Mammary epithelial cell (primary cell): ENCODE measurements around the gene BMP6.

Experiments used
- CTCF ChIP-seq, 2 donors: IDR thresholded peaks in 1 of 2; conservative IDR thresholded peaks in 1 of 2; 2 replicates each; pipeline ENCODE4 v1.5.1; 2011 to 2012; ENCODE audit warnings: inconsistent platforms in 2 of 2, low read length in 2 of 2, mild to moderate bottlenecking in 2 of 2, control low read depth in 1 of 2, low read depth in 1 of 2; ENCODE audit not compliant: insufficient read depth in 1 of 2; ENCODE audit errors: extremely low read depth in 1 of 2
- EZH2 ChIP-seq: IDR thresholded peaks from 2 replicates; pipeline ENCODE4 v1.6.1; 2012; ENCODE audit warnings: low read length, inconsistent platforms, borderline replicate concordance

- TF ChIP-seq CTCF (conservative IDR thresholded peaks at IDR 0.05 in 1 of 2, IDR thresholded peaks at IDR 0.05 in 1 of 2; ENCODE audit: extremely low read depth in 1 of 2, insufficient read depth in 1 of 2, low read depth in 1 of 2, low read length in 2 of 2) = no peak
- no peak for TF ChIP-seq EZH2
These were observed 189.3 kb downstream of the BMP6 start for GRCh38 chr6:7914991-7915789.
